GM19372 (cell line): ENCODE results near the gene ANTXR1.

Experiments used
- ATAC-seq: cut with Tn5 transposase; IDR thresholded peaks from one replicate; pipeline ENCODE4 v1.9.1; 2021; ENCODE audit warnings: mild to moderate bottlenecking, low read depth, moderate library complexity; ENCODE audit not compliant: unreplicated experiment

Gene ANTXR1

GRCh38 chr2:69065735-69066336, 52.9 kb downstream of the ANTXR1 start:
- ATAC-seq, result no peak

GRCh38 chr2:69067026-69067630, 54.1 kb downstream of the ANTXR1 start:
- no peak for ATAC-seq

GRCh38 chr2:69067866-69068265, 54.9 kb downstream of the ANTXR1 start:
- no peak for ATAC-seq

GRCh38 chr2:69070969-69071368, 58.0 kb downstream of the ANTXR1 start:
- no peak for ATAC-seq

GRCh38 chr2:69073928-69074570, 61.1 kb downstream of the ANTXR1 start:
- ATAC-seq, result no peak

DNA sequence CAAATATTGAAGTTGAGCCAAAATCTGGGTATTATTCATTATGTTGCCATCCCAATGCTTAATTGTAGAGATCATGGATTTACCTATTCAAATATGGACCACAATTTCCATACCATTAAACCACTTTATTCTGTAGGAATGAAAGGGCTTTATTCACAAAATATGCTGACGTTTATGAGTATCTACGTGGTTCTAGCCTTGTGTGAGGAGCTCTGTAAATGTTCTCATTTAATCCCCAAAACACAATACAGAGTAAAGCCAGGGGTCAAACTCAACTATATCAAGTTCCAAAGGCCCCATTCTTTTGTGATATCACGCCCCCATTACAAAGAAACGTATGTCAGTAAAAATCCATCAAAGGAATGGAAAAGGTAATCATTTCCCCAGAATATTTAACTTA, 61.9 kb downstream of the ANTXR1 start:
- ATAC-seq, result no peak

GRCh38 chr2:69075486-69075885, 62.5 kb downstream of the ANTXR1 start:
- no peak for ATAC-seq

- ATAC-seq, result no peak
Observed at GRCh38 chr2:69076601-69077000, 63.6 kb downstream of the ANTXR1 start.

GRCh38 chr2:69077252-69077950, 64.4 kb downstream of the ANTXR1 start:
- ATAC-seq, result no peak

GRCh38 chr2:69080071-69080470, 67.1 kb downstream of the ANTXR1 start:
- ATAC-seq, result no peak

DNA sequence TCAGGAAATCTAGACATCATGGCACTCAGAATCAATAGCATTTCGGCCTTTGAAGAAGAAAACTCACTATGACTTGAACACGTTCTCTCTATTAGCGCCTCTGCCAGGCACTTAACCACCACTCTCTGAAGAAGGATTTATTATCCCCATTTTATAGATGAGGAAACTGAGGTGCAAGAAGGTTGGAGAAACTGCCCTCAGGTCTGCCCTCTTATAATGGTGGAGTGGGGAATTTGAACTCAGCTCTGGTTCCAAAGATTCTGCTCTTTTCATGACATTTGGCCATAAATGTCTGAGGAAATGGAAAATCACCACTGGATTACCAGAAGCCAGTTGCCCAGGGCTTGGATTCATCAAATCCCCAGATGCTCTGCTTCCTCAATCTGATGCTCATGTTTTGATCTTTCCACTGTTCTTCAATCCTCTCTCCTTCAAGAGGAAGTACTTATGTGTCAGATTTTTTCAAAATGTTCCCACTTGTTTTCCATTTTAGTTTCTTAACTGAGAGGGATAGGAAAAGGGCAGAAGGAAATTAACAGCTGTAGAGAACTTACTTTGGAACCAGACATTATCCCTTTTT, 68.1 kb downstream of the ANTXR1 start:
- no peak for ATAC-seq

GRCh38 chr2:69081757-69082156, 68.8 kb downstream of the ANTXR1 start:
- ATAC-seq, result no peak

DNA sequence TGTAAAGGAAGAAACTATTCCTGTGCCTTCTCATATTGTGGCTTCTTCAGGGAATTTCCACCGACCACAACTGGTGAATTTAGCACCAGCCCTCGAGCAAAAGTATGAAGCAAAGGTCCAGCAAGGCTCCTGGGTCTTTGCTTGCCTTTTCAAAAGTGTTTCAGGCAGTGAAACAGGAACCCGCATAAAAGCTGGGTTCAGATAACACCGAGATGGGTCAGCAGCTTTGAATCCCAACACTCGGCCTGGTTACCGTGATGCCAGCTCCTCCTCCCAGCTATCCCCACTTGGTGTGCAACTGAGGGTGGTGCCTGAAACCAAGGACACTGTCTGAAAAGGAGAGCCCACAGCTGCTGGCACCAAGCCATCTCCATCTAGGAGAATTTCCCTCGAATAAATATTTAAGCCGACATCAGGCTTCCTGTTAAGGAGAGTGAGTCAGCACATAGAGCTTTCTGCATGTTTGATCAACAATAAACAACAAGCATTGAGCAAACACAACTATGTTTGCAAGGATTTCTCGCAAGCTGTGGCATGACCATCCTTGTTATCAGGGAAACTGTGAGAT, 69.5 kb downstream of the ANTXR1 start:
- ATAC-seq, result no peak

DNA sequence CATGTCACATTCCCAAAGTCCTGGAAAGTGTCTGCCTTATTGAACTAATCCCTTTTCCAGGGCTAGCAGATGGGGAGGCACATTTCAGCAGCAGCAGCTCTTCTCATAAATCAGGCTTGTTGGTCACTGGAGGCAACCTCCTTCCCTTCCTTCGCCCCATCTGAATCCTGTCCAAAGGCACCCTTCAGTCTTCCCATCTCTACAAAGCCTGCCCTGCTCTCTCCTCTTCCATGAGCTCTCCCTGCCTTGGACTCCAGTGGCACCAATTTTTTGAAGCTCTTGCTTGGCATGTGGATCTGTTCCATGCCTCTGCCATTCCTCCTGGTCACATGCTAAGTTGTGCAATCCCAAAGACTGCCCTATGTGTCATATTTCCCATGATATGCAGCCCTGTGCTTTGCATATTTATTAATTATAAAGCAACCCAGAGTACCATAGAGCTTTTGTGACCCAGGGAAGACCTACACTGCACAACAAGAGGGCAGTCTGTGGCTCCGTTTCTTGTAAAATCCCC, 70.3 kb downstream of the ANTXR1 start:
- ATAC-seq, result no peak

- ATAC-seq, result no peak
Observed at GRCh38 chr2:69084492-69084891, 71.5 kb downstream of the ANTXR1 start.

GRCh38 chr2:69086466-69086865, 73.5 kb downstream of the ANTXR1 start:
- ATAC-seq, result no peak

- no peak for ATAC-seq
Observed at GRCh38 chr2:69087211-69087911, 74.4 kb downstream of the ANTXR1 start.

GRCh38 chr2:69087912-69088240, 74.9 kb downstream of the ANTXR1 start:
- ATAC-seq, result no peak

GRCh38 chr2:69088466-69088865, 75.5 kb downstream of the ANTXR1 start:
- no peak for ATAC-seq

- no peak for ATAC-seq
Observed at GRCh38 chr2:69089266-69089665, 76.3 kb downstream of the ANTXR1 start.
